ENCODE measurements around the gene ZNF678.
"Not testable (repeated sequence)": the region's sequence is repeated elsewhere in the genome, so short reads cannot be mapped to it uniquely, and the experiment has no call there.

The ZNF678 gene

GRCh38 chr1:227709451-227709850, 146.1 kb downstream of the ZNF678 start:
- H3K4me3 ChIP-seq (ENCODE audit: low read depth, low read length, poor library complexity, severe bottlenecking) = no peak overlapping the region
- H3K4me2 ChIP-seq (ENCODE audit: low read length) = no peak overlapping the region

GRCh38 chr1:227710474-227710873, 147.1 kb downstream of the ZNF678 start:
- not testable (repeated sequence) for H3K9ac ChIP-seq (ENCODE audit: low read length); H3K4me2 ChIP-seq (ENCODE audit: low read length); H3K27me3 ChIP-seq (ENCODE audit: insufficient read depth, low read length); H3K36me3 ChIP-seq (ENCODE audit: insufficient read depth, low read length); H3K4me3 ChIP-seq (ENCODE audit: low read depth, low read length, poor library complexity, severe bottlenecking); H3K27ac ChIP-seq (ENCODE audit: low read depth, low read length, poor library complexity, severe bottlenecking); H3K79me2 ChIP-seq (ENCODE audit: insufficient read depth, low read length); H4K20me1 ChIP-seq (ENCODE audit: insufficient read depth, low read length); H2AFZ ChIP-seq (ENCODE audit: low read length); H3K4me1 ChIP-seq (ENCODE audit: insufficient read depth, low read length, severe bottlenecking); H3F3A ChIP-seq (ENCODE audit: insufficient read depth, low read length); H3K9me3 ChIP-seq (ENCODE audit: low read length); H3K9me2 ChIP-seq (ENCODE audit: low read depth, low read length)

More at GRCh38 chr1:227709451-227709850, 146.1 kb downstream of the ZNF678 start:
- Histone ChIP-seq H3K36me3 (ENCODE audit: insufficient read depth, low read length) (no peaks in the 10 kb centered on the region), H3K27ac (ENCODE audit: low read depth, low read length, poor library complexity, severe bottlenecking) (no peak overlapping the region), H3F3A (ENCODE audit: insufficient read depth, low read length) (no peaks in the 10 kb centered on the region), H3K4me1 (ENCODE audit: insufficient read depth, low read length, severe bottlenecking) (no peaks in the 10 kb centered on the region), H3K9me2 (ENCODE audit: low read depth, low read length) (no peaks in the 10 kb centered on the region), H3K27me3 (ENCODE audit: insufficient read depth, low read length) (no peaks in the 10 kb centered on the region), H3K9ac (ENCODE audit: low read length) (no peak overlapping the region), H3K9me3 (ENCODE audit: low read length) (no peaks in the 10 kb centered on the region), H3K79me2 (ENCODE audit: insufficient read depth, low read length) (no peaks in the 10 kb centered on the region), H2AFZ (ENCODE audit: low read length) (no peak overlapping the region), H4K20me1 (ENCODE audit: insufficient read depth, low read length) (no peaks in the 10 kb centered on the region)
- TF ChIP-seq CTCF (IDR thresholded peaks at IDR 0.05; ENCODE audit: low read length) = no peak
- no peak for TF ChIP-seq EZH2 (IDR thresholded peaks at IDR 0.05; ENCODE audit: borderline replicate concordance, low read length)

- Histone ChIP-seq H3K27me3 (ENCODE audit: insufficient read depth, low read length) (no peaks in the 10 kb centered on the region), H3K4me1 (ENCODE audit: insufficient read depth, low read length, severe bottlenecking) (no peaks in the 10 kb centered on the region), H4K20me1 (ENCODE audit: insufficient read depth, low read length) (no peaks in the 10 kb centered on the region), H3K4me3 (ENCODE audit: low read depth, low read length, poor library complexity, severe bottlenecking) (no peak overlapping the region), H3K36me3 (ENCODE audit: insufficient read depth, low read length) (no peaks in the 10 kb centered on the region), H3K9me3 (ENCODE audit: low read length) (no peaks in the 10 kb centered on the region), H3K27ac (ENCODE audit: low read depth, low read length, poor library complexity, severe bottlenecking) (no peak overlapping the region), H3K9ac (ENCODE audit: low read length) (no peak overlapping the region), H3K4me2 (ENCODE audit: low read length) (no peak overlapping the region), H3K79me2 (ENCODE audit: insufficient read depth, low read length) (no peaks in the 10 kb centered on the region), H2AFZ (ENCODE audit: low read length) (no peak overlapping the region), H3K9me2 (ENCODE audit: low read depth, low read length) (no peaks in the 10 kb centered on the region), H3F3A (ENCODE audit: insufficient read depth, low read length) (no peaks in the 10 kb centered on the region)
- TF ChIP-seq EZH2 (IDR thresholded peaks at IDR 0.05; ENCODE audit: borderline replicate concordance, low read length) = no peak
- TF ChIP-seq CTCF (IDR thresholded peaks at IDR 0.05; ENCODE audit: low read length) = no peak
These were observed 149.3 kb downstream of the ZNF678 start for GRCh38 chr1:227712648-227713047.

- H3K4me2 ChIP-seq (ENCODE audit: low read length) = no peak overlapping the region
- no peak overlapping the region for H3K27ac ChIP-seq (ENCODE audit: low read depth, low read length, poor library complexity, severe bottlenecking)
- H3K27me3 ChIP-seq (ENCODE audit: insufficient read depth, low read length) = no peaks in the 10 kb centered on the region
- H3K4me3 ChIP-seq (ENCODE audit: low read depth, low read length, poor library complexity, severe bottlenecking) = no peak overlapping the region
- peaks cover 3% of the 10 kb centered on the region; the same call in 1 of the 2 replicates for H3K9me3 ChIP-seq (ENCODE audit: low read length)
- no peaks in the 10 kb centered on the region for H3F3A ChIP-seq (ENCODE audit: insufficient read depth, low read length)
- TF ChIP-seq EZH2 (IDR thresholded peaks at IDR 0.05; ENCODE audit: borderline replicate concordance, low read length) = no peak
- no peak for TF ChIP-seq CTCF (IDR thresholded peaks at IDR 0.05; ENCODE audit: low read length)
- no peaks in the 10 kb centered on the region for H3K4me1 ChIP-seq (ENCODE audit: insufficient read depth, low read length, severe bottlenecking)
- no peaks in the 10 kb centered on the region for H3K79me2 ChIP-seq (ENCODE audit: insufficient read depth, low read length)
- H3K36me3 ChIP-seq (ENCODE audit: insufficient read depth, low read length) = no peaks in the 10 kb centered on the region
- H3K9ac ChIP-seq (ENCODE audit: low read length) = no peak overlapping the region
- no peak overlapping the region for H2AFZ ChIP-seq (ENCODE audit: low read length)
- no peaks in the 10 kb centered on the region for H4K20me1 ChIP-seq (ENCODE audit: insufficient read depth, low read length)
- H3K9me2 ChIP-seq (ENCODE audit: low read depth, low read length) = no peaks in the 10 kb centered on the region
These were observed 155.6 kb downstream of the ZNF678 start for GRCh38 chr1:227718932-227719331.

Data from OCI-LY1 (cell line).